OCI-LY3 (cell line): Measurements from ENCODE around the gene MAMDC2.

Source experiments
- H2AFZ ChIP-seq: fragments of 200-600, 300-600 bp; shearing (Covaris generic); 2 replicates; pipeline ENCODE4 v1.6.0; 2014; ENCODE audit warnings: antibody characterized with exemption, low read depth, low read length
- H3K27ac ChIP-seq: fragments of 200-600, 300-600 bp; sonication (generic); 2 replicates; pipeline ENCODE4 v1.5.1; 2014; ENCODE audit warnings: mild to moderate bottlenecking, low read length, moderate library complexity, mixed read lengths
- H3K27me3 ChIP-seq: fragments of 200-600, 300-600 bp; sonication (generic); 2 replicates; pipeline ENCODE4 v1.6.1; 2014; ENCODE audit warnings: low read depth, low read length, mixed read lengths
- H3K36me3 ChIP-seq: fragments of 200-600, 300-600 bp; sonication (generic); replicated peaks from 2 replicates; pipeline ENCODE3; 2014; ENCODE audit warnings: low read depth, low read length, mixed read lengths
- H3K4me1 ChIP-seq: fragments of 300-600, 200-600 bp; sonication (generic); 2 replicates; pipeline ENCODE4 v1.6.1; 2014; ENCODE audit warnings: low read length, mixed read lengths
- H3K4me2 ChIP-seq: fragments of 200-600, 300-600 bp; sonication (generic); 2 replicates; pipeline ENCODE4 v1.6.1; 2014; ENCODE audit warnings: low read length, mixed read lengths
- H3K4me3 ChIP-seq: fragments of 300-600, 200-600 bp; sonication (generic); 2 replicates; pipeline ENCODE4 v1.5.1; 2014; ENCODE audit warnings: antibody characterized with exemption, mild to moderate bottlenecking, low read length, moderate library complexity
- H3K79me2 ChIP-seq: fragments of 300-600, 200-600 bp; shearing (Covaris generic); 2 replicates; pipeline ENCODE4 v1.6.1; 2014; ENCODE audit warnings: mild to moderate bottlenecking, low read length, mixed read lengths
- H3K9ac ChIP-seq: fragments of 300-600, 200-600 bp; shearing (Covaris generic); 2 replicates; pipeline ENCODE4 v1.6.0; 2014; ENCODE audit warnings: mild to moderate bottlenecking, low read length, moderate library complexity
- H3K9me3 ChIP-seq: fragments of 200-600, 300-600 bp; shearing (Covaris generic); 2 replicates; pipeline ENCODE4 v1.6.1; 2014; ENCODE audit warnings: low read length, mixed read lengths; ENCODE audit not compliant: insufficient read depth
- H4K20me1 ChIP-seq: fragments of 200-600, 300-600 bp; sonication (generic); 2 replicates; pipeline ENCODE4 v1.6.1; 2016; ENCODE audit warnings: low read length, mixed read lengths; ENCODE audit not compliant: insufficient read depth
- EZH2phosphoT487 ChIP-seq: fragments of 200-600 bp; shearing (Covaris generic); IDR thresholded peaks from 2 replicates; pipeline ENCODE4 v1.6.1; 2018; ENCODE audit warnings: antibody characterized with exemption, mixed run types, low read depth
- TF ChIP-seq, protein P1 (sequence below): fragments of 200-600, 300-600 bp; sonication (generic); IDR thresholded peaks from 2 replicates; pipeline ENCODE4 v1.5.1; 2014; ENCODE audit warnings: antibody characterized with exemption, low read length, low read depth

The MAMDC2 gene

DNA sequence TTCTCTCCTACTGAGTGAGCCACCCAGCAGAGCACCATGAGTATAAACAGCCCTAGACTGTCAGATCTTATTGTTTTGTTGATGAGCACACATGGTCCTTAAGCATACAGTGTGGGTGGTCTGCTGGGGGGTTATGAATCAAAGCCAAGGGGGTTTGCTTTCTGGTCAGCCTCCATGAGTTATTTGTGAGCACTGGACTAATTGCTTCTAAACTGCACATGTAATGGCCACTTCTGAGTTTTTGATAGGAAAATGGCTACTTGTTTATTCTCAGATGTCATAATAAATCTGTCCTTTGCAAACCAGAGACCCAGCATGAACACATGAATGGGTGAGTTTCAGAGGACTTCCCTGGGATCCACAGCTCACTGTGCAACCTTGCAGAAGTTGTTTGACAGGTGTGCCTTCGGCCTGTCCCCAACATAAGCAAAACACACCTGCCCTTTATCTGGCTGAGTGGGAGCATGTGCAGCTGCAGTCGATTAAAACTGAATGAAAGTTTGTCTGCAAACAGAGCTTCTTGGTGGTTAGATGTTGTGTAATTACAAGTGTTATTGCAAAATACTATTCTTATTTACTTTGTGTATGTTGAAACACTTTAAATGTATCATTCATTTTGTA, 35.9 kb downstream of the MAMDC2 start:
- Histone ChIP-seq H3K36me3 (no peaks in the 10 kb centered on the region), H3K9ac (no peak overlapping the region), H3K27ac (no peak overlapping the region), H3K4me3 (no peak overlapping the region), H3K79me2 (no peaks in the 10 kb centered on the region), H4K20me1 (no peaks in the 10 kb centered on the region), H2AFZ (no peak overlapping the region), H3K4me1 (no peaks in the 10 kb centered on the region), H3K4me2 (no peak overlapping the region), H3K27me3 (peaks cover 27% of the 10 kb centered on the region; the same call in 1 of the 2 replicates), H3K9me3 (no peaks in the 10 kb centered on the region)
- no peak for TF ChIP-seq EZH2phosphoT487
- TF ChIP-seq, protein P1, sequence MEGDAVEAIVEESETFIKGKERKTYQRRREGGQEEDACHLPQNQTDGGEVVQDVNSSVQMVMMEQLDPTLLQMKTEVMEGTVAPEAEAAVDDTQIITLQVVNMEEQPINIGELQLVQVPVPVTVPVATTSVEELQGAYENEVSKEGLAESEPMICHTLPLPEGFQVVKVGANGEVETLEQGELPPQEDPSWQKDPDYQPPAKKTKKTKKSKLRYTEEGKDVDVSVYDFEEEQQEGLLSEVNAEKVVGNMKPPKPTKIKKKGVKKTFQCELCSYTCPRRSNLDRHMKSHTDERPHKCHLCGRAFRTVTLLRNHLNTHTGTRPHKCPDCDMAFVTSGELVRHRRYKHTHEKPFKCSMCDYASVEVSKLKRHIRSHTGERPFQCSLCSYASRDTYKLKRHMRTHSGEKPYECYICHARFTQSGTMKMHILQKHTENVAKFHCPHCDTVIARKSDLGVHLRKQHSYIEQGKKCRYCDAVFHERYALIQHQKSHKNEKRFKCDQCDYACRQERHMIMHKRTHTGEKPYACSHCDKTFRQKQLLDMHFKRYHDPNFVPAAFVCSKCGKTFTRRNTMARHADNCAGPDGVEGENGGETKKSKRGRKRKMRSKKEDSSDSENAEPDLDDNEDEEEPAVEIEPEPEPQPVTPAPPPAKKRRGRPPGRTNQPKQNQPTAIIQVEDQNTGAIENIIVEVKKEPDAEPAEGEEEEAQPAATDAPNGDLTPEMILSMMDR: no peak

DNA sequence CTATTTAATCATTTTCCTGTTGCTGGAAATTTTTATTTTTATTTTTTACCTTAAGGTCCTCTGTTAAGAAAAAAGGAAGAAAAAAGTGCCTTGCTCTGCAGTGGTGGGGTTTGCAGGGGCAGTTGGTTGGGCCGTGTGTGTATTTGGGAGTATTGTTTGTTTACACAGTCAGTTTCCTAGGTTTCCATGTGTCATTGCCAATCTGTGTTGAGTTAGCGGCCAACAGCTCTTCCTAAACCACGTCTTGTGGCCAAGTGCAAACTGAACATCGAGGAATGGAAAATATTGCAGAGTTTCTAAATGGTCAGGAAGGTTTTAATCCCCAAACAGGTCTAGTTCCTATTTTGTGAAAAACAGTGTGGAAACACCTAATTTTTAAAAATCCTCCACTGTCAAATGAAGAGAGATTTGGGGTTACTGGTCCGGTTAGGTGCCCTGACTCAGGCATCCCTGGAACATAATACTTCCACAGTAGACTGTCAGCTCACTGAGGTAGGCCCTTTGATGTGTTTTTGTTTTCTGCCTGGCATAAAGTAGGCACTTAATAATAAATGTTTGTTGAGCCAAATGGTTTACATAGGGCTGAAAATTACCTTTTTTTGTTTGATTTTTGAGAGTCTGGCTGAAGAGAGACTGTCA, 37.0 kb downstream of the MAMDC2 start:
- no peaks in the 10 kb centered on the region for H4K20me1 ChIP-seq
- no peaks in the 10 kb centered on the region for H3K4me1 ChIP-seq
- no peaks in the 10 kb centered on the region for H3K36me3 ChIP-seq
- no peaks in the 10 kb centered on the region for H3K9me3 ChIP-seq
- H3K27me3 ChIP-seq: peaks cover 20% of the 10 kb centered on the region; the same call in 1 of the 2 replicates
- no peaks in the 10 kb centered on the region for H3K79me2 ChIP-seq
- no peak overlapping the region for H2AFZ ChIP-seq
- no peak overlapping the region for H3K27ac ChIP-seq
- TF ChIP-seq, protein P1: no peak
- TF ChIP-seq EZH2phosphoT487: no peak
- no peak overlapping the region for H3K4me2 ChIP-seq
- no peak overlapping the region for H3K9ac ChIP-seq
- H3K4me3 ChIP-seq: no peak overlapping the region

DNA sequence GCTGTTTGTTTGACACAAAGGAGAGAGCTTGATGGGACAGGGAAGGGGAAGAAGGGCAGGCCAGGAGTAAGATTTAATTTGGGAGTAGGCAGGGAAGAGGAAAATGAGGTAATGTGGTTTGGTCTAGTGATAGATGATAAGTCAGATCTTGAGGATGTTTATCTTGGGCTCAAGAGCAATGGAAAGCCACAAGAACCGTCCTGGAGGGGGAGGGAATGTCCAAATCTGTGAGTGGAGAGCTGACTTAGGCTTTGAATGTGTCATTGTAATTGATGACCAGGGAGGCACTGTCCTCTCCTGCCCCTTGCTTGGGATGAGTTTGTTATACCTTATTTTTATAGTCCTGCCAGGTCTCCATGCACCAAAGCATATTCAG, 37.5 kb downstream of the MAMDC2 start:
- H3K4me1 ChIP-seq: no peaks in the 10 kb centered on the region
- H3K27me3 ChIP-seq: peaks cover 18% of the 10 kb centered on the region; the same call in 1 of the 2 replicates
- H4K20me1 ChIP-seq: no peaks in the 10 kb centered on the region
- H2AFZ ChIP-seq: no peak overlapping the region
- no peaks in the 10 kb centered on the region for H3K36me3 ChIP-seq
- no peak overlapping the region for H3K4me3 ChIP-seq
- TF ChIP-seq EZH2phosphoT487: no peak
- TF ChIP-seq, protein P1: no peak
- H3K79me2 ChIP-seq: no peaks in the 10 kb centered on the region
- H3K9me3 ChIP-seq: no peaks in the 10 kb centered on the region
- no peak overlapping the region for H3K9ac ChIP-seq
- no peak overlapping the region for H3K27ac ChIP-seq
- H3K4me2 ChIP-seq: no peak overlapping the region

DNA sequence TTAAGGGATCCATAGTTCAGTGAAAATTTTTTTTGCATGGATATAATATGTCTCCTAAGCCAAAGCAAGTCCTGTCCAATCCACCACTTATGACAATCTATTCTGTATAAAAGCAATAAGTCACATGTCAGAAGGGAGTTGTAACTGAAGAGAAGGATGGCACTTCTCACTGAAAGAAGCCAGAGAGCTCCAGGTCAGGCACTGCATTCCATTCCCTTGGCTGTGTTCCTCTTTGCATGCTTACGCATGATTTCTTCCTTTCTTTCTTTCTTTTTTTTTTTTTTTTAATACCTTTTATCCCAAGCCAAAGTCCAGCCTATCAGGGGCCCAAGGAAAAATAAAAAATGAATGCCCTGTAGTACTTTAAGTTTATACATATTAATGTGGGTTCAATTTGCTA, 39.8 kb downstream of the MAMDC2 start:
- H3K4me2 ChIP-seq: no peak overlapping the region
- TF ChIP-seq EZH2phosphoT487: no peak
- TF ChIP-seq, protein P1: no peak

More for the DNA sequence above, 39.8 kb downstream of the MAMDC2 start:
- peaks cover 15% of the 10 kb centered on the region; the same call in 1 of the 2 replicates for H3K27me3 ChIP-seq
- no peak overlapping the region for H3K9ac ChIP-seq
- H4K20me1 ChIP-seq: no peaks in the 10 kb centered on the region
- no peaks in the 10 kb centered on the region for H3K79me2 ChIP-seq
- H3K4me1 ChIP-seq: no peaks in the 10 kb centered on the region
- H3K9me3 ChIP-seq: no peaks in the 10 kb centered on the region
- no peak overlapping the region for H3K4me3 ChIP-seq
- no peaks in the 10 kb centered on the region for H3K36me3 ChIP-seq
- H3K27ac ChIP-seq: no peak overlapping the region
- no peak overlapping the region for H2AFZ ChIP-seq
